Thyroid gland (tissue), 4 donors: ENCODE measurements around the gene CCL15.

ENCODE experiments used
- CTCF ChIP-seq, 6 experiments: fragments of 200-600 bp in 3 of 6; fragments of 450-650 bp in 3 of 6; sonication (generic) in 3 of 6; IDR thresholded peaks; one replicate each; pipeline ENCODE4 v1.5.1; 2016 to 2019; ENCODE audit warnings: antibody characterized with exemption in 6 of 6, mild to moderate bottlenecking in 2 of 6, inconsistent platforms in 1 of 6, moderate library complexity in 1 of 6
- POLR2A ChIP-seq, 2 donors: fragments of 450-650 bp; IDR thresholded peaks; one replicate each; pipeline ENCODE4 v1.6.1; 2017; ENCODE audit warnings: antibody characterized with exemption in 2 of 2, mild to moderate bottlenecking in 2 of 2, moderate library complexity in 1 of 2

- TF ChIP-seq CTCF (IDR thresholded peaks at IDR 0.05) = no peak
- no peak for TF ChIP-seq POLR2A (IDR thresholded peaks at IDR 0.05)
These were observed 34.9 kb upstream of the CCL15 start for GRCh38 chr17:36036235-36036634.
